Ishikawa (cell line): ENCODE measurements around the gene SPATA31D1.

Experiments
- CEBPB ChIP-seq: IDR thresholded peaks from 2 replicates; pipeline ENCODE4 v1.6.1; 2012
- CREB1 ChIP-seq: IDR thresholded peaks from 2 replicates; pipeline ENCODE4 v1.6.1; 2012; ENCODE audit warnings: low read depth
- EP300 ChIP-seq: IDR thresholded peaks from 2 replicates; pipeline ENCODE4 v1.6.1; 2012; ENCODE audit warnings: borderline replicate concordance
- FOXM1 ChIP-seq: IDR thresholded peaks from 2 replicates; pipeline ENCODE4 v1.6.1; 2012; ENCODE audit warnings: low read depth, borderline replicate concordance
- MAX ChIP-seq: IDR thresholded peaks from 2 replicates; pipeline ENCODE4 v1.6.1; 2012
- TAF1 ChIP-seq: IDR thresholded peaks from 2 replicates; pipeline ENCODE4 v1.6.1; 2012; ENCODE audit warnings: low read depth, mild to moderate bottlenecking
- TCF12 ChIP-seq: IDR thresholded peaks from 2 replicates; pipeline ENCODE4 v1.6.1; 2012; ENCODE audit warnings: low read depth
- YY1 ChIP-seq: IDR thresholded peaks from 2 replicates; pipeline ENCODE4 v1.6.1; 2012; ENCODE audit warnings: low read depth
- ZBTB7A ChIP-seq: IDR thresholded peaks from 2 replicates; pipeline ENCODE4 v1.6.1; 2012; ENCODE audit warnings: low read depth
- TF ChIP-seq, protein P1 (sequence below): IDR thresholded peaks from 2 replicates; pipeline ENCODE4 v1.6.1; 2012
- TF ChIP-seq, protein P2 (sequence below): IDR thresholded peaks from 2 replicates; pipeline ENCODE4 v1.6.1; 2012; ENCODE audit warnings: low read depth, mild to moderate bottlenecking

DNA sequence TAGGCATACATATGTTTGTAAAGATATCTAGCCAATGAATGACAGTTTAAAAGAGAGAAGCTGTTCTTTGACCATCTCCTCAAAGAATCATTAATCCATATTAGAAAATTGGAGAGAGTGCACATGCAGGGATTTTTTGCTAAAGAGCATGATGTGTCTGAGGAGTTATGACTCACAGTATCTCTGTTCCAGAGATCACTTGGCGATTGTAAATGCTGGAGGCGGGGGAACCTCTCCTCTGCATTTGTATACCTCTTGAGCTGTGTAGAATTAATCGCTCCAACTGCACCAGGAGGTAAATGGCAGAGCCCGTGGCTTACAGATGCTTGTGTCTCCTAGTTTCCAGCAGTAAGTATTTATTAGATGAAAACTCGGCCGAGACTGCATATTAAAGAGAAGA lies 3.6 kb upstream of the SPATA31D1 start:
- TF ChIP-seq FOXM1 (no peak), TAF1 (no peak), TCF12 (no peak), CREB1 (no peak), YY1 (no peak), EP300 (no peak), MAX (no peak), CEBPB (no peak), ZBTB7A (no peak)
- TF ChIP-seq, protein P1, sequence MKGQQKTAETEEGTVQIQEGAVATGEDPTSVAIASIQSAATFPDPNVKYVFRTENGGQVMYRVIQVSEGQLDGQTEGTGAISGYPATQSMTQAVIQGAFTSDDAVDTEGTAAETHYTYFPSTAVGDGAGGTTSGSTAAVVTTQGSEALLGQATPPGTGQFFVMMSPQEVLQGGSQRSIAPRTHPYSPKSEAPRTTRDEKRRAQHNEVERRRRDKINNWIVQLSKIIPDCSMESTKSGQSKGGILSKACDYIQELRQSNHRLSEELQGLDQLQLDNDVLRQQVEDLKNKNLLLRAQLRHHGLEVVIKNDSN, result no peak
- TF ChIP-seq, protein P2, sequence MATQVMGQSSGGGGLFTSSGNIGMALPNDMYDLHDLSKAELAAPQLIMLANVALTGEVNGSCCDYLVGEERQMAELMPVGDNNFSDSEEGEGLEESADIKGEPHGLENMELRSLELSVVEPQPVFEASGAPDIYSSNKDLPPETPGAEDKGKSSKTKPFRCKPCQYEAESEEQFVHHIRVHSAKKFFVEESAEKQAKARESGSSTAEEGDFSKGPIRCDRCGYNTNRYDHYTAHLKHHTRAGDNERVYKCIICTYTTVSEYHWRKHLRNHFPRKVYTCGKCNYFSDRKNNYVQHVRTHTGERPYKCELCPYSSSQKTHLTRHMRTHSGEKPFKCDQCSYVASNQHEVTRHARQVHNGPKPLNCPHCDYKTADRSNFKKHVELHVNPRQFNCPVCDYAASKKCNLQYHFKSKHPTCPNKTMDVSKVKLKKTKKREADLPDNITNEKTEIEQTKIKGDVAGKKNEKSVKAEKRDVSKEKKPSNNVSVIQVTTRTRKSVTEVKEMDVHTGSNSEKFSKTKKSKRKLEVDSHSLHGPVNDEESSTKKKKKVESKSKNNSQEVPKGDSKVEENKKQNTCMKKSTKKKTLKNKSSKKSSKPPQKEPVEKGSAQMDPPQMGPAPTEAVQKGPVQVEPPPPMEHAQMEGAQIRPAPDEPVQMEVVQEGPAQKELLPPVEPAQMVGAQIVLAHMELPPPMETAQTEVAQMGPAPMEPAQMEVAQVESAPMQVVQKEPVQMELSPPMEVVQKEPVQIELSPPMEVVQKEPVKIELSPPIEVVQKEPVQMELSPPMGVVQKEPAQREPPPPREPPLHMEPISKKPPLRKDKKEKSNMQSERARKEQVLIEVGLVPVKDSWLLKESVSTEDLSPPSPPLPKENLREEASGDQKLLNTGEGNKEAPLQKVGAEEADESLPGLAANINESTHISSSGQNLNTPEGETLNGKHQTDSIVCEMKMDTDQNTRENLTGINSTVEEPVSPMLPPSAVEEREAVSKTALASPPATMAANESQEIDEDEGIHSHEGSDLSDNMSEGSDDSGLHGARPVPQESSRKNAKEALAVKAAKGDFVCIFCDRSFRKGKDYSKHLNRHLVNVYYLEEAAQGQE, result no peak
